ENCODE data around the gene SRD5A1. TPM values are rescaled to one million over a fixed set of nuclear protein-coding genes. Genes with fewer than 3 reads are reported as not detected.
A peak's percentile ranks its signal among the peaks of the same experiment; 100 is the strongest.

Gene SRD5A1
- total RNA-seq, 1 experiment from 2014 or later, result 29.9 TPM

DNA sequence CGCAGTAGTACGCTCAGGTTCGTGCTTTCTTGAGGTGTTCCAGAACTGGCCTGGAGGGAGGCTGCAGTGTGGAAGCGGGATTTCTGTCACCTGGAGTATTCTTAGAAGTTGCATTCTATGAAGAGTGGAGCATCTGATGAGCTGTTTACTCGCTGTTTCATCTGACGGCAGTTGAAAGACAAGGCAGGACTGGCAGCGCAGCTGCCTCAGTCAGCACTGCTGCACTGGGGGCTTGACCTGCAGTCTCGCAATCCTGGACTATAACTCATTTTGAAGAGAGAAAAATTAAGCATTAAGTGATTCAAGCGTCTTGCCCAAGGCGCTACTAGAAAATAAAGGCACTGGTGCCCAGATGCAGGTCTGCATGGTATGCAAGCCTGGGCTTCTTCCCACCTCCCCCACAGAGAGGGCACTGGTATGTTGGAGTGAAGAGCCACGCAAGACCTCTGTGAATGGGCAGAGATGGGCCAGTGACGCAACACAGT is 90.6 kb downstream of the SRD5A1 start:
- Mint-ChIP-seq H3K27me3 (ENCODE audit: low read depth) (no peaks in the 10 kb centered on the region), H3K27ac (peak overlapping the region in 2 of 3 experiments; percentile 21 to 55; a peak in 1 of 7 replicates), H3K36me3 (ENCODE audit: insufficient read depth in 1 of 3, low read depth in 3 of 3) (peaks cover 4 to 15% (median 7%) of the 10 kb centered on the region in 3 experiments), H3K4me3 (no peak overlapping the region), H3K4me1 (peaks cover 52 to 65% of the 10 kb centered on the region in 2 experiments), H3K9me3 (no peaks in the 10 kb centered on the region)
- Histone ChIP-seq H3K9ac (ENCODE audit: extremely low read depth, insufficient read length, low read length) (no peak overlapping the region), H3K4me2 (ENCODE audit: insufficient read depth, insufficient read length, low read length) (no peak overlapping the region), H2AK5ac (ENCODE audit: insufficient read length, low read length) (no peak overlapping the region), H2BK12ac (ENCODE audit: insufficient read length, low read depth, low read length) (no peak overlapping the region), H3T11ph (ENCODE audit: low read length) (no peak overlapping the region), H2AFZ (ENCODE audit: low read length) (no peak overlapping the region), H2BK120ac (ENCODE audit: low read depth, low read length, poor library complexity, severe bottlenecking) (no peak overlapping the region), H3K27ac (ENCODE audit: insufficient read length, low read depth, low read length) (no peak overlapping the region), H4K91ac (ENCODE audit: insufficient read length, low read depth, low read length) (no peak overlapping the region), H3K4me1 (ENCODE audit: insufficient read depth, low read length) (no peaks in the 10 kb centered on the region), H3K79me1 (ENCODE audit: insufficient read depth, low read depth, low read length, poor library complexity, severe bottlenecking) (no peaks in the 10 kb centered on the region), H3K4ac (ENCODE audit: low read depth, low read length) (no peak overlapping the region), H4K20me1 (ENCODE audit: control insufficient read depth, insufficient read depth, insufficient read length) (peaks cover 2% of the 10 kb centered on the region), H2BK5ac (ENCODE audit: insufficient read length, low read length) (no peak overlapping the region), H3K14ac (ENCODE audit: insufficient read depth, low read length) (no peak overlapping the region), H3K18ac (ENCODE audit: insufficient read length, low read depth, low read length) (no peak overlapping the region), H4K5ac (ENCODE audit: insufficient read length, low read depth, low read length) (no peak overlapping the region), H3K79me2 (ENCODE audit: insufficient read depth, low read length) (peaks cover 31% of the 10 kb centered on the region; the same call in 1 of the 2 replicates), H3K27me3 (ENCODE audit: insufficient read depth, low read length) (no peaks in the 10 kb centered on the region), H3K23me2 (ENCODE audit: insufficient read length, low read depth, low read length, poor library complexity, severe bottlenecking) (no peaks in the 10 kb centered on the region), H4K8ac (replicated peaks; ENCODE audit: insufficient read length, low read depth, low read length) (no peak overlapping the region), H2BK15ac (ENCODE audit: low read depth, low read length) (no peak overlapping the region), H2BK20ac (ENCODE audit: low read depth, low read length, poor library complexity, severe bottlenecking) (no peak overlapping the region), H3K23ac (ENCODE audit: insufficient read length, low read depth, low read length) (no peak overlapping the region), H3K9me3 (ENCODE audit: control insufficient read depth, low read depth, low read length) (no peaks in the 10 kb centered on the region), H3K56ac (ENCODE audit: insufficient read length, low read depth, low read length) (no peak overlapping the region)
- WGBS (ENCODE audit: extremely low coverage, insufficient read length, low lambda C conversion rate), result no CpG with 5 or more reads among the region's 12 CpGs
- DNase-seq, result no peak
- TF ChIP-seq, protein P1, sequence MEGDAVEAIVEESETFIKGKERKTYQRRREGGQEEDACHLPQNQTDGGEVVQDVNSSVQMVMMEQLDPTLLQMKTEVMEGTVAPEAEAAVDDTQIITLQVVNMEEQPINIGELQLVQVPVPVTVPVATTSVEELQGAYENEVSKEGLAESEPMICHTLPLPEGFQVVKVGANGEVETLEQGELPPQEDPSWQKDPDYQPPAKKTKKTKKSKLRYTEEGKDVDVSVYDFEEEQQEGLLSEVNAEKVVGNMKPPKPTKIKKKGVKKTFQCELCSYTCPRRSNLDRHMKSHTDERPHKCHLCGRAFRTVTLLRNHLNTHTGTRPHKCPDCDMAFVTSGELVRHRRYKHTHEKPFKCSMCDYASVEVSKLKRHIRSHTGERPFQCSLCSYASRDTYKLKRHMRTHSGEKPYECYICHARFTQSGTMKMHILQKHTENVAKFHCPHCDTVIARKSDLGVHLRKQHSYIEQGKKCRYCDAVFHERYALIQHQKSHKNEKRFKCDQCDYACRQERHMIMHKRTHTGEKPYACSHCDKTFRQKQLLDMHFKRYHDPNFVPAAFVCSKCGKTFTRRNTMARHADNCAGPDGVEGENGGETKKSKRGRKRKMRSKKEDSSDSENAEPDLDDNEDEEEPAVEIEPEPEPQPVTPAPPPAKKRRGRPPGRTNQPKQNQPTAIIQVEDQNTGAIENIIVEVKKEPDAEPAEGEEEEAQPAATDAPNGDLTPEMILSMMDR (conservative IDR thresholded peaks at IDR 0.05), result no peak

Other genes starting within 250 kb of the SRD5A1 start
- gene UBE2QL1, start 184.6 kb upstream of the SRD5A1 start, total RNA-seq (2021), result 0.11 and 0.15 TPM in 2 replicates
- 115 and 116 TPM in 2 replicates for gene NSUN2, start 396 bp upstream of the SRD5A1 start, total RNA-seq (2021)
- 25.6 and 25.7 TPM in 2 replicates for gene TENT4A, start 80.0 kb downstream of the SRD5A1 start, total RNA-seq (2021)

Data from H9 (cell line).